Astrocyte (in vitro differentiated cells and primary cell): Measurements from ENCODE around the gene KLF8. TPM values are rescaled to one million over a fixed set of nuclear protein-coding genes. Genes with fewer than 3 reads are reported as not detected.

ENCODE experiments used
- DNase-seq: peaks from one replicate; pipeline ENCODE4 v3.0.0-alpha.2; 2010; ENCODE audit warnings: low read depth
- FAIRE-seq: peaks from 2 replicates; lab custom pipeline; 2011; peaks lifted over from hg19 to GRCh38; lab: Jason Lieb, UNC
- H2AFZ ChIP-seq: 2 replicates; pipeline ENCODE4 v1.6.0; 2012; ENCODE audit warnings: low read depth, low read length, inconsistent platforms
- H3K27ac ChIP-seq: 2 replicates; pipeline ENCODE4 v1.5.1; 2011; ENCODE audit warnings: low read depth, low read length, inconsistent platforms
- H3K27me3 ChIP-seq: 2 replicates; pipeline ENCODE4 v1.6.0; 2011; ENCODE audit warnings: low read length, inconsistent platforms; ENCODE audit not compliant: insufficient read depth
- H3K36me3 ChIP-seq: 2 replicates; pipeline ENCODE4 v1.5.1; 2011; ENCODE audit warnings: low read length, inconsistent platforms; ENCODE audit not compliant: insufficient read depth
- H3K4me1 ChIP-seq: 2 replicates; pipeline ENCODE4 v1.5.1; 2011; ENCODE audit warnings: low read length, inconsistent platforms; ENCODE audit not compliant: insufficient read depth
- H3K4me2 ChIP-seq: 2 replicates; pipeline ENCODE4 v1.6.0; 2012; ENCODE audit warnings: low read length, inconsistent platforms
- H3K4me3 ChIP-seq: 2 replicates; pipeline ENCODE4 v1.5.1; 2011; ENCODE audit warnings: low read depth, mild to moderate bottlenecking, low read length, inconsistent platforms; ENCODE audit not compliant: insufficient read depth
- H3K79me2 ChIP-seq: 2 replicates; pipeline ENCODE4 v1.6.0; 2012; ENCODE audit warnings: mild to moderate bottlenecking, low read length, inconsistent platforms; ENCODE audit not compliant: insufficient read depth
- H3K9ac ChIP-seq: 2 replicates; pipeline ENCODE4 v1.6.0; 2012; ENCODE audit warnings: mild to moderate bottlenecking, low read length, inconsistent platforms
- H3K9me3 ChIP-seq: 2 replicates; pipeline ENCODE4 v1.5.1; 2012; ENCODE audit warnings: low read depth, mild to moderate bottlenecking, low read length, inconsistent platforms; ENCODE audit not compliant: insufficient read depth
- H4K20me1 ChIP-seq: 2 replicates; pipeline ENCODE4 v1.6.0; 2012; ENCODE audit warnings: low read length, inconsistent platforms; ENCODE audit not compliant: insufficient read depth
- H3K27ac Mint-ChIP-seq: one replicate; pipeline ENCODE4 v1.8.0; 2021; ENCODE audit warnings: mild to moderate bottlenecking, mixed read lengths; ENCODE audit not compliant: unreplicated experiment
- H3K27me3 Mint-ChIP-seq: one replicate; pipeline ENCODE4 v1.8.0; 2021; ENCODE audit warnings: low read depth, mixed read lengths; ENCODE audit not compliant: unreplicated experiment
- H3K36me3 Mint-ChIP-seq: one replicate; pipeline ENCODE4 v1.8.0; 2021; ENCODE audit warnings: low read depth, mixed read lengths; ENCODE audit not compliant: unreplicated experiment
- H3K4me1 Mint-ChIP-seq: one replicate; pipeline ENCODE4 v1.8.0; 2021; ENCODE audit warnings: low read depth, mixed read lengths; ENCODE audit not compliant: unreplicated experiment
- H3K4me3 Mint-ChIP-seq: one replicate; pipeline ENCODE4 v1.8.0; 2021; ENCODE audit warnings: mild to moderate bottlenecking, moderate library complexity, mixed read lengths; ENCODE audit not compliant: unreplicated experiment
- H3K9me3 Mint-ChIP-seq: one replicate; pipeline ENCODE4 v1.8.0; 2021; ENCODE audit warnings: mild to moderate bottlenecking, mixed read lengths; ENCODE audit not compliant: unreplicated experiment
- CTCF ChIP-seq: IDR thresholded peaks from 2 replicates; pipeline ENCODE4 v1.5.1; 2011; ENCODE audit warnings: low read depth, mild to moderate bottlenecking, inconsistent platforms, low read length, moderate library complexity; ENCODE audit not compliant: insufficient read depth
- EZH2 ChIP-seq: IDR thresholded peaks from 2 replicates; pipeline ENCODE4 v1.6.1; 2012; ENCODE audit warnings: mild to moderate bottlenecking, low read length, inconsistent platforms; ENCODE audit not compliant: insufficient read depth
- total RNA-seq: library from RNA; stranded (reverse); gene quantifications from 2 replicates; pipeline ENCODE4 v1.2.1, GENCODE V29; 2021

Gene KLF8
- total RNA-seq, 1 donor from 2014 or later, result 5.7 TPM

- Histone ChIP-seq H3K79me2 (no peaks in the 10 kb centered on the region), H3K36me3 (no peaks in the 10 kb centered on the region), H4K20me1 (no peaks in the 10 kb centered on the region), H3K27ac (no peak overlapping the region), H3K4me2 (no peak overlapping the region), H3K4me3 (no peak overlapping the region), H3K27me3 (no peaks in the 10 kb centered on the region), H3K9ac (no peak overlapping the region), H3K9me3 (no peaks in the 10 kb centered on the region), H3K4me1 (no peaks in the 10 kb centered on the region), H2AFZ (no peak overlapping the region)
- Mint-ChIP-seq H3K36me3 (no peaks in the 10 kb centered on the region), H3K4me3 (no peak overlapping the region), H3K27me3 (no peaks in the 10 kb centered on the region), H3K4me1 (no peaks in the 10 kb centered on the region), H3K27ac (no peak overlapping the region), H3K9me3 (no peaks in the 10 kb centered on the region)
- DNase-seq (no peak), FAIRE-seq (no peak)
- TF ChIP-seq CTCF, result no peak
- no peak for TF ChIP-seq EZH2
Observed at GRCh38 chrX:56313308-56313707, 81.2 kb downstream of the KLF8 start.

- no peaks in the 10 kb centered on the region for H3K4me1 Mint-ChIP-seq
- FAIRE-seq, result peak; percentile 95
Observed at GRCh38 chrX:56314334-56314733, 82.2 kb downstream of the KLF8 start.

More at GRCh38 chrX:56314334-56314733, 82.2 kb downstream of the KLF8 start:
- H3K27ac ChIP-seq, result no peak overlapping the region
- H3K27me3 Mint-ChIP-seq, result no peaks in the 10 kb centered on the region
- no peaks in the 10 kb centered on the region for H3K36me3 Mint-ChIP-seq
- no peak overlapping the region for H3K4me2 ChIP-seq
- no peaks in the 10 kb centered on the region for H3K79me2 ChIP-seq
- no peak overlapping the region for H2AFZ ChIP-seq
- no peak for DNase-seq
- no peaks in the 10 kb centered on the region for H3K27me3 ChIP-seq
- no peaks in the 10 kb centered on the region for H3K36me3 ChIP-seq
- H3K4me3 ChIP-seq, result no peak overlapping the region
- peaks cover 3% of the 10 kb centered on the region for H3K9me3 ChIP-seq
- no peak overlapping the region for H3K4me3 Mint-ChIP-seq
- H3K9me3 Mint-ChIP-seq, result peaks cover under 1% of the 10 kb centered on the region
- H3K4me1 ChIP-seq, result no peaks in the 10 kb centered on the region
- TF ChIP-seq EZH2 (no peak), CTCF (no peak)
- H3K9ac ChIP-seq, result no peak overlapping the region
- no peak overlapping the region for H3K27ac Mint-ChIP-seq
- H4K20me1 ChIP-seq, result no peaks in the 10 kb centered on the region
